HG03280 (cell line): ENCODE measurements around the gene SERTAD3.
"Not testable (repeated sequence)": the region's sequence is repeated elsewhere in the genome, so short reads cannot be mapped to it uniquely, and the experiment has no call there.

Experiments used
- ATAC-seq: cut with Tn5 transposase; IDR thresholded peaks from one replicate; pipeline ENCODE4 v1.9.1; 2021; ENCODE audit warnings: mild to moderate bottlenecking, moderate library complexity; ENCODE audit not compliant: unreplicated experiment

Gene SERTAD3

GRCh38 chr19:40428197-40428596 is 15.9 kb downstream of the SERTAD3 start:
- ATAC-seq: not testable (repeated sequence)

GRCh38 chr19:40425450-40426287 is 18.5 kb downstream of the SERTAD3 start, which contains the start of gene SERTAD1:
Gene SERTAD1, minus strand, starts transcription at chr19:40425992. Its CDS starts 2,446 bp downstream, at chr19:40423546.
- peak; percentile 88 for ATAC-seq

GRCh38 chr19:40424637-40425449 is 19.3 kb downstream of the SERTAD3 start:
- ATAC-seq: no peak

- ATAC-seq: no peak
Observed at GRCh38 chr19:40423938-40424337, 20.2 kb downstream of the SERTAD3 start.

- no peak for ATAC-seq
Observed at GRCh38 chr19:40422748-40423566, 21.2 kb downstream of the SERTAD3 start.

- ATAC-seq: no peak
Observed at GRCh38 chr19:40421993-40422747, 22.0 kb downstream of the SERTAD3 start.

- peak; percentile 35 for ATAC-seq
Observed at GRCh38 chr19:40420766-40421765, 23.1 kb downstream of the SERTAD3 start.

- ATAC-seq: no peak
Observed at GRCh38 chr19:40420451-40420765, 23.7 kb downstream of the SERTAD3 start.

GRCh38 chr19:40419780-40420179 is 24.4 kb downstream of the SERTAD3 start:
- ATAC-seq: no peak

GRCh38 chr19:40419066-40419612 is 25.0 kb downstream of the SERTAD3 start:
- no peak for ATAC-seq

- no peak for ATAC-seq
Observed at GRCh38 chr19:40418040-40418439, 26.1 kb downstream of the SERTAD3 start.

- no peak for ATAC-seq
Observed at GRCh38 chr19:40417643-40417981, 26.5 kb downstream of the SERTAD3 start.

- ATAC-seq: no peak
Observed at GRCh38 chr19:40416918-40417642, 27.1 kb downstream of the SERTAD3 start.

GRCh38 chr19:40415768-40416167 is 28.4 kb downstream of the SERTAD3 start:
- ATAC-seq: no peak

GRCh38 chr19:40414542-40415535 is 29.3 kb downstream of the SERTAD3 start:
- no peak for ATAC-seq

- no peak for ATAC-seq
Observed at GRCh38 chr19:40413291-40413845, 30.8 kb downstream of the SERTAD3 start, which contains the start of gene PRX. Gene PRX, minus strand, starts transcription at chr19:40413378. Its CDS starts 5,446 bp downstream, at chr19:40407932.

- ATAC-seq: no peak
Observed at GRCh38 chr19:40412866-40413265, 31.3 kb downstream of the SERTAD3 start.
